ENCODE measurements around the gene ACADM.
"Not testable (repeated sequence)": the region's sequence is repeated elsewhere in the genome, so short reads cannot be mapped to it uniquely, and the experiment has no call there.

ACADM gene

GRCh38 chr1:75724472-75725022 lies at the start of gene ACADM:
ACADM (plus strand) TSS chr1:75724709; CDS start chr1:75724788, 79 bp downstream.
- TF ChIP-seq PPARA (CRISPR knock-in tag; IDR thresholded peaks at IDR 0.05; ENCODE audit: borderline replicate concordance) (no peak), TSHZ2 (CRISPR knock-in tag; IDR thresholded peaks at IDR 0.05) (no peak), ZNF8 (CRISPR knock-in tag; IDR thresholded peaks at IDR 0.05) (no peak), ARNTL (CRISPR knock-in tag; IDR thresholded peaks at IDR 0.05; ENCODE audit: borderline replicate concordance, low read depth) (no peak), CREB5 (CRISPR knock-in tag; IDR thresholded peaks at IDR 0.05; ENCODE audit: low read depth) (no peak), CSRNP3 (CRISPR knock-in tag; IDR thresholded peaks at IDR 0.05) (no peak), RARB (CRISPR knock-in tag; IDR thresholded peaks at IDR 0.05) (no peak)
- ATAC-seq = peak; percentile 97

GRCh38 chr1:75677443-75677842 lies 47.1 kb upstream of the ACADM start:
- no peak for ATAC-seq
- no peak for TF ChIP-seq CSDC2 (CRISPR knock-in tag; IDR thresholded peaks at IDR 0.05)
- no peak for TF ChIP-seq SNAI2 (CRISPR knock-in tag; IDR thresholded peaks at IDR 0.05)
- no peak for TF ChIP-seq ZC3H10 (CRISPR knock-in tag; IDR thresholded peaks at IDR 0.05)
- TF ChIP-seq ZNF70 (CRISPR knock-in tag; IDR thresholded peaks at IDR 0.05) = no peak
- no peak for TF ChIP-seq ZFP30 (CRISPR knock-in tag; IDR thresholded peaks at IDR 0.05)
- no peak for TF ChIP-seq OSR1 (CRISPR knock-in tag; IDR thresholded peaks at IDR 0.05)
- no peak for TF ChIP-seq BACH2 (CRISPR knock-in tag; IDR thresholded peaks at IDR 0.05; ENCODE audit: borderline replicate concordance)

- ATAC-seq = not testable (repeated sequence)
Observed at GRCh38 chr1:75677964-75678363, 46.5 kb upstream of the ACADM start.

GRCh38 chr1:75690547-75690946 lies 34.0 kb upstream of the ACADM start:
- ATAC-seq = no peak

GRCh38 chr1:75693551-75693950 lies 31.0 kb upstream of the ACADM start:
- no peak for ATAC-seq
- no peak for TF ChIP-seq ESRRG (CRISPR knock-in tag; IDR thresholded peaks at IDR 0.05)
- no peak for TF ChIP-seq CSRNP3 (CRISPR knock-in tag; IDR thresholded peaks at IDR 0.05)
- TF ChIP-seq SNAI2 (CRISPR knock-in tag; IDR thresholded peaks at IDR 0.05) = no peak
- TF ChIP-seq CSDC2 (CRISPR knock-in tag; IDR thresholded peaks at IDR 0.05) = no peak
- TF ChIP-seq TOX (CRISPR knock-in tag; IDR thresholded peaks at IDR 0.05; ENCODE audit: borderline replicate concordance) = no peak
- TF ChIP-seq TSHZ2 (CRISPR knock-in tag; IDR thresholded peaks at IDR 0.05) = no peak

More at GRCh38 chr1:75690547-75690946, 34.0 kb upstream of the ACADM start:
- no peak for TF ChIP-seq POU6F1 (CRISPR knock-in tag; IDR thresholded peaks at IDR 0.05; ENCODE audit: borderline replicate concordance, low read depth)
